HCT116 (cell line): ENCODE results near the gene SYCE1. TPM values are rescaled to one million over a fixed set of nuclear protein-coding genes. Genes with fewer than 3 reads are reported as not detected.

Experiments
- ATAC-seq: fragments of 200-7000 bp; cut with Tn5 transposase; 2 replicates; pipeline ENCODE4 v1.9.1; 2020; ENCODE audit warnings: mild to moderate bottlenecking, moderate library complexity
- BruUV-seq: library from RNA; stranded (reverse); fragments of 400-500 nt; replicated peaks from 2 replicates; lab custom pipeline; 2021; lab: Mats Ljungman, UMichigan
- CTCF ChIA-PET: fragments of 300-600 bp; sonication (Branson Sonifier 250); formaldehyde crosslinking; loops from one replicate; lab custom pipeline; 2021; ENCODE audit warnings: antibody characterized with exemption; lab: Charles Lee
- POLR2A ChIA-PET: fragments of 300-600, 350-600 bp; sonication (Branson Sonifier 250); formaldehyde crosslinking; loops from one replicate; lab custom pipeline; 2021; ENCODE audit warnings: antibody characterized with exemption; lab: Charles Lee
- RAD21 ChIA-PET, 2 experiments: fragments of 300-600 bp; sonication (Branson Sonifier 250); formaldehyde crosslinking; loops; one replicate each; lab custom pipeline; 2023; ENCODE audit warnings: low total read pairs in 2 of 2; ENCODE audit not compliant: uncharacterized antibody in 2 of 2, unreplicated experiment in 2 of 2, low non-redundant PET in 1 of 2; lab: Charles Lee
- DNase-seq: peaks from one replicate; pipeline ENCODE4 v3.0.0-alpha.2; 2010; ENCODE audit warnings: low read depth, low spot score
- H2AFZ ChIP-seq: fragments of 200-600 bp; shearing (Covaris generic), sonication (generic); 2 replicates; pipeline ENCODE4 v1.6.1; 2017; ENCODE audit warnings: low read depth, mixed run types, mixed read lengths, antibody characterized with exemption, low read length; ENCODE audit not compliant: poor library complexity, severe bottlenecking
- H3K27ac ChIP-seq: 2 replicates; pipeline ENCODE4 v1.5.1; 2012; ENCODE audit warnings: low read depth, low read length
- H3K27me3 ChIP-seq: fragments of 200-600 bp; sonication (generic); 2 replicates; pipeline ENCODE4 v1.6.1; 2016; ENCODE audit warnings: mixed run types, low read length, mixed read lengths; ENCODE audit not compliant: insufficient read depth
- H3K36me3 ChIP-seq, 2 experiments: fragments of 200-500 bp in 1 of 2; fragments of 200-600 bp in 1 of 2; sonication (Bioruptor generic) in 1 of 2; sonication (generic) in 1 of 2; 2 replicates each; pipeline versions ENCODE4 v1.5.1 to v1.6.1; 2014 to 2016; ENCODE audit warnings: low read length in 2 of 2, inconsistent platforms in 1 of 2, mixed read lengths in 1 of 2, mixed run types in 1 of 2; ENCODE audit not compliant: insufficient read depth in 2 of 2, control insufficient read depth in 1 of 2
- H3K4me1 ChIP-seq, 2 experiments: fragments of 200-600 bp in 1 of 2; sonication (generic) in 1 of 2; 2 replicates each; pipeline versions ENCODE4 v1.5.1 to v1.6.1; 2012 to 2017; ENCODE audit warnings: low read length in 2 of 2, inconsistent platforms in 1 of 2, mild to moderate bottlenecking in 1 of 2, mixed read lengths in 1 of 2, mixed run types in 1 of 2, moderate library complexity in 1 of 2; ENCODE audit not compliant: insufficient read depth in 2 of 2, control insufficient read depth in 1 of 2
- H3K4me2 ChIP-seq: fragments of 200-600 bp; sonication (generic); 2 replicates; pipeline ENCODE4 v1.6.1; 2017; ENCODE audit warnings: mixed run types, low read length, mixed read lengths
- H3K4me3 ChIP-seq, 2 experiments: fragments of 200-600 bp in 1 of 2; sonication (generic) in 1 of 2; replicated peaks in 1 of 2; 2 replicates each; pipeline ENCODE4 v1.5.1; 2011 to 2016; ENCODE audit warnings: low read length in 2 of 2, control low read depth in 1 of 2, low read depth in 1 of 2, mild to moderate bottlenecking in 1 of 2, mixed read lengths in 1 of 2, mixed run types in 1 of 2
- H3K79me2 ChIP-seq: fragments of 200-600 bp; sonication (generic); 2 replicates; pipeline ENCODE4 v1.6.1; 2017; ENCODE audit warnings: mild to moderate bottlenecking, mixed run types, low read length, moderate library complexity, mixed read lengths; ENCODE audit not compliant: insufficient read depth
- H3K9ac ChIP-seq: fragments of 200-600 bp; sonication (generic); 2 replicates; pipeline ENCODE4 v1.6.1; 2016; ENCODE audit warnings: low read length, mixed read lengths
- H3K9me2 ChIP-seq: fragments of 200-600 bp; sonication (generic), shearing (Covaris generic); 2 replicates; pipeline ENCODE4 v1.6.1; 2017; ENCODE audit warnings: mixed run types, mild to moderate bottlenecking, moderate library complexity; ENCODE audit not compliant: insufficient read depth
- H3K9me3 ChIP-seq, 2 experiments: fragments of 200-500 bp in 1 of 2; fragments of 200-600 bp in 1 of 2; sonication (Bioruptor generic) in 1 of 2; sonication (generic) in 1 of 2; 2 replicates each; pipeline ENCODE4 v1.6.1; 2014 to 2017; ENCODE audit warnings: low read length in 2 of 2, mixed read lengths in 2 of 2, inconsistent platforms in 1 of 2, low read depth in 1 of 2, mild to moderate bottlenecking in 1 of 2, mixed run types in 1 of 2, moderate library complexity in 1 of 2; ENCODE audit not compliant: control insufficient read depth in 1 of 2, insufficient read depth in 1 of 2
- H4K20me1 ChIP-seq: fragments of 200-600 bp; sonication (generic), shearing (Covaris generic); 2 replicates; pipeline ENCODE4 v1.6.1; 2017; ENCODE audit warnings: mixed run types, mild to moderate bottlenecking, moderate library complexity; ENCODE audit not compliant: insufficient read depth
- CBX3 ChIP-seq: IDR thresholded peaks from 2 replicates; pipeline ENCODE4 v1.6.1; 2012; ENCODE audit warnings: low read depth
- CEBPB ChIP-seq: IDR thresholded peaks from 2 replicates; pipeline ENCODE4 v1.6.1; 2012; ENCODE audit warnings: low read depth
- EGR1 ChIP-seq: IDR thresholded peaks from 2 replicates; pipeline ENCODE4 v1.6.1; 2012; ENCODE audit warnings: low read depth
- ELF1 ChIP-seq: IDR thresholded peaks from 2 replicates; pipeline ENCODE4 v1.6.1; 2012; ENCODE audit warnings: low read depth, borderline replicate concordance
- EZH2 ChIP-seq: fragments of 200-600 bp; sonication (generic); IDR thresholded peaks from 2 replicates; pipeline ENCODE4 v1.6.1; 2017; ENCODE audit warnings: antibody characterized with exemption, mixed run types
- EZH2phosphoT487 ChIP-seq: fragments of 200-600 bp; IDR thresholded peaks from 2 replicates; pipeline ENCODE4 v1.6.1; 2018; ENCODE audit warnings: antibody characterized with exemption, borderline replicate concordance
- FOSL1 ChIP-seq: IDR thresholded peaks from 2 replicates; pipeline ENCODE4 v1.6.1; 2012; ENCODE audit warnings: low read depth
- JUND ChIP-seq: IDR thresholded peaks from 2 replicates; pipeline ENCODE4 v1.6.1; 2012
- POLR2A ChIP-seq: IDR thresholded peaks from 2 replicates; pipeline ENCODE4 v1.7.0; 2011; ENCODE audit warnings: borderline replicate concordance; ENCODE audit not compliant: insufficient read depth, insufficient read length; ENCODE audit errors: extremely low read depth
- RAD21 ChIP-seq: IDR thresholded peaks from 2 replicates; pipeline ENCODE4 v1.6.1; 2012; ENCODE audit warnings: low read depth, mild to moderate bottlenecking
- SIN3A ChIP-seq: IDR thresholded peaks from 2 replicates; pipeline ENCODE4 v1.6.1; 2012; ENCODE audit warnings: low read depth
- SRF ChIP-seq: IDR thresholded peaks from 2 replicates; pipeline ENCODE4 v1.6.1; 2012; ENCODE audit warnings: low read depth
- TCF7L2 ChIP-seq: IDR thresholded peaks from 2 replicates; pipeline ENCODE4 v1.7.0; 2011; ENCODE audit warnings: borderline replicate concordance, inconsistent platforms; ENCODE audit not compliant: insufficient read depth, insufficient read length; ENCODE audit errors: extremely low read depth
- YY1 ChIP-seq: IDR thresholded peaks from 2 replicates; pipeline ENCODE4 v1.6.1; 2011; ENCODE audit warnings: low read length, low read depth, moderate library complexity, mild to moderate bottlenecking; ENCODE audit not compliant: insufficient replicate concordance; ENCODE audit errors: extremely low read depth
- ZFX ChIP-seq: fragments of 450-650 bp; IDR thresholded peaks from 2 replicates; pipeline ENCODE4 v1.6.1; 2017
- ZNF274 ChIP-seq: fragments of 200-500 bp; sonication (Bioruptor generic); IDR thresholded peaks from 2 replicates; pipeline ENCODE4 v1.6.1; 2014; ENCODE audit warnings: mild to moderate bottlenecking, low read depth, low read length, inconsistent platforms
- intact Hi-C: fragments of 100-400 bp; cut with micrococcal nuclease; formaldehyde crosslinking; loops from 2 replicates; pipeline ENCODE4 v1.10.0; 2022
- total RNA-seq: library from RNA; stranded (reverse); gene quantifications from one replicate; pipeline ENCODE4 v1.2.1, GENCODE V29; 2021; ENCODE audit not compliant: unreplicated experiment
- TF ChIP-seq, protein P1 (sequence below): IDR thresholded peaks from 2 replicates; pipeline ENCODE4 v1.6.1; 2012
- TF ChIP-seq, protein P2 (sequence below), 3 experiments: fragments of 200-600 bp in 1 of 3; sonication (generic) in 1 of 3; IDR thresholded peaks in 2 of 3; conservative IDR thresholded peaks in 1 of 3; 2 replicates each; pipeline ENCODE4 v1.5.1; 2012 to 2017; ENCODE audit warnings: low read depth in 2 of 3, low read length in 2 of 3, antibody characterized with exemption in 1 of 3, borderline replicate concordance in 1 of 3, control low read depth in 1 of 3, mild to moderate bottlenecking in 1 of 3, mixed read lengths in 1 of 3, mixed run types in 1 of 3, moderate library complexity in 1 of 3; ENCODE audit not compliant: insufficient read depth in 1 of 3

Gene SYCE1
- total RNA-seq, 1 experiment from 2014 or later, result not detected

DNA sequence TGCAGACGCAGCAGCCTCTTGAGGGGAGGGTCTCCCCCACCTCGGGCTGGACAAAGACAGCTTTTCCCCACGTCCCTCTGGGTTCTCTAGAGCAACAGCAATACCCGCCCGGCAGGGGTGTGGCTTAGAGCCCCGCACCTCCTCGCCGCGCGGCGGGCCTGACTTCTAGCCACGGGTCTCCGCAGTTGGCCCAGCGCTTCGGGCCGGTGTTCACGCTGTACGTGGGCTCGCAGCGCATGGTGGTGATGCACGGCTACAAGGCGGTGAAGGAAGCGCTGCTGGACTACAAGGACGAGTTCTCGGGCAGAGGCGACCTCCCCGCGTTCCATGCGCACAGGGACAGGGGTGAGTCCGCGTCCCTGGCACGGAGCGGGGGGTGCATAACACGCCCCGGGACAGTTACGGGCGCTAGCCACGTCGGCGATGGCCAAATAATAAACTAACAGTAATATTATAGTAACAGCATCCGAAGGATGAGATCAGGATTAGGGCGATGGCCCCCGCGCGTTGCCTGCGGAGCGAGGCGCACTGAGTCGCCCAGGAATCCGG is 37.0 kb downstream of the SYCE1 start:
- no peak for DNase-seq
- H3K36me3 ChIP-seq, result no peaks in the 10 kb centered on the region
- no peak overlapping the region for H3K4me2 ChIP-seq
- no peaks in the 10 kb centered on the region for H3K9me3 ChIP-seq
- no peak for ATAC-seq
- no peak overlapping the region for H2AFZ ChIP-seq
- no peaks in the 10 kb centered on the region for H3K79me2 ChIP-seq
- no peaks in the 10 kb centered on the region for H3K27me3 ChIP-seq
- no peak overlapping the region for H3K9ac ChIP-seq
- no TSS peak for BruUV-seq
- no peaks in the 10 kb centered on the region for H3K9me2 ChIP-seq
- RAD21 ChIA-PET, result no interaction called here
- no peaks in the 10 kb centered on the region for H4K20me1 ChIP-seq
- CTCF ChIA-PET, result no interaction called here
- H3K4me3 ChIP-seq, result no peak overlapping the region
- H3K4me1 ChIP-seq, result peaks cover 0 to 9% of the 10 kb centered on the region in 2 experiments; a peak in 2 of 4 replicates
- TF ChIP-seq SRF, result no peak
- TF ChIP-seq EZH2phosphoT487, result no peak
- TF ChIP-seq YY1, result no peak
- no peak for TF ChIP-seq ZFX
- no peak for TF ChIP-seq RAD21
- TF ChIP-seq CEBPB, result no peak
- no peak for TF ChIP-seq FOSL1
- TF ChIP-seq JUND, result no peak
- no peak for TF ChIP-seq EZH2
- no peak for TF ChIP-seq ZNF274
- TF ChIP-seq TCF7L2, result no peak
- no peak for TF ChIP-seq EGR1
- no peak for TF ChIP-seq CBX3
- no peak for TF ChIP-seq SIN3A
- TF ChIP-seq, protein P1, sequence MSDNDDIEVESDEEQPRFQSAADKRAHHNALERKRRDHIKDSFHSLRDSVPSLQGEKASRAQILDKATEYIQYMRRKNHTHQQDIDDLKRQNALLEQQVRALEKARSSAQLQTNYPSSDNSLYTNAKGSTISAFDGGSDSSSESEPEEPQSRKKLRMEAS, result no peak
- no peak for TF ChIP-seq POLR2A
- TF ChIP-seq, protein P2, sequence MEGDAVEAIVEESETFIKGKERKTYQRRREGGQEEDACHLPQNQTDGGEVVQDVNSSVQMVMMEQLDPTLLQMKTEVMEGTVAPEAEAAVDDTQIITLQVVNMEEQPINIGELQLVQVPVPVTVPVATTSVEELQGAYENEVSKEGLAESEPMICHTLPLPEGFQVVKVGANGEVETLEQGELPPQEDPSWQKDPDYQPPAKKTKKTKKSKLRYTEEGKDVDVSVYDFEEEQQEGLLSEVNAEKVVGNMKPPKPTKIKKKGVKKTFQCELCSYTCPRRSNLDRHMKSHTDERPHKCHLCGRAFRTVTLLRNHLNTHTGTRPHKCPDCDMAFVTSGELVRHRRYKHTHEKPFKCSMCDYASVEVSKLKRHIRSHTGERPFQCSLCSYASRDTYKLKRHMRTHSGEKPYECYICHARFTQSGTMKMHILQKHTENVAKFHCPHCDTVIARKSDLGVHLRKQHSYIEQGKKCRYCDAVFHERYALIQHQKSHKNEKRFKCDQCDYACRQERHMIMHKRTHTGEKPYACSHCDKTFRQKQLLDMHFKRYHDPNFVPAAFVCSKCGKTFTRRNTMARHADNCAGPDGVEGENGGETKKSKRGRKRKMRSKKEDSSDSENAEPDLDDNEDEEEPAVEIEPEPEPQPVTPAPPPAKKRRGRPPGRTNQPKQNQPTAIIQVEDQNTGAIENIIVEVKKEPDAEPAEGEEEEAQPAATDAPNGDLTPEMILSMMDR (IDR thresholded peaks at IDR 0.05 in 2 of 3, conservative IDR thresholded peaks at IDR 0.05 in 1 of 3; ENCODE audit: borderline replicate concordance in 1 of 3, insufficient read depth in 1 of 3, low read depth in 2 of 3, low read length in 2 of 3), result no peak
- no peak for TF ChIP-seq ELF1
- H3K27ac ChIP-seq, result no peak overlapping the region
- POLR2A ChIA-PET, result no interaction called here
- intact Hi-C loops, result no loop called here
